ENCODE data around the gene CFAP43.

- TF ChIP-seq CTCF (conservative IDR thresholded peaks at IDR 0.05; ENCODE audit: low read depth in 2 of 2) (no peak), CREB1 (CRISPR knock-in tag; IDR thresholded peaks at IDR 0.05; ENCODE audit: low read depth) (no peak), REST (IDR thresholded peaks at IDR 0.05; ENCODE audit: unreplicated experiment) (no peak), EZH2 (IDR thresholded peaks at IDR 0.05; ENCODE audit: low read depth, unreplicated experiment) (no peak), POLR2AphosphoS5 (IDR thresholded peaks at IDR 0.05; ENCODE audit: low read depth) (no peak), EZH2phosphoT487 (IDR thresholded peaks at IDR 0.05; ENCODE audit: unreplicated experiment) (no peak), NANOG (IDR thresholded peaks at IDR 0.05; ENCODE audit: borderline replicate concordance) (no peak)
Measured at GRCh38 chr10:104232613-104233102, 494 bp upstream of the CFAP43 start.

Data from GM23338 (cell line).